ENCODE measurements around the gene USP36. TPM values are rescaled to one million over a fixed set of nuclear protein-coding genes. Genes with fewer than 3 reads are reported as not detected.

USP36 gene
- total RNA-seq, 1 donor from 2014 or later = 54.1 TPM

DNA sequence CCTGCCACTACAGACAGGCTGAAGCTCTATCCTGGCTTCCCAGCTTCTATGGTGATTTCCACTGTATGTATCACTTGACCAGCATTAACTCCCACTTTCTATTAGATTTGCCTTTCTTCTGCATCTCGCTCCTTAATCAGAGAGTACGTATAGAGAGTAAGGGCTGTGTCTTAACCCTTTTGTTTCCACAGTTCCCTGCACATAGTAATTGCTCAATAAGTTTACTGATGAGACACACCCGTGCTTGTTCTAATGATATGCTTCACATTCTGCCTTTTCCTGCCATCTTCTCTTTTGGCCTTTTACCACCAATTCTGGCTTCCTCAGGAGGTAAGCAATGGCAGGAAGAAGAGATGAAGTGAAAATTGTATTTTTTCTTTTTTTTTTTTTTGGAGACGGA lies 20.6 kb upstream of the USP36 start:
- peaks cover 12% of the 10 kb centered on the region for H3K36me3 Mint-ChIP-seq (ENCODE audit: insufficient read depth)

DNA sequence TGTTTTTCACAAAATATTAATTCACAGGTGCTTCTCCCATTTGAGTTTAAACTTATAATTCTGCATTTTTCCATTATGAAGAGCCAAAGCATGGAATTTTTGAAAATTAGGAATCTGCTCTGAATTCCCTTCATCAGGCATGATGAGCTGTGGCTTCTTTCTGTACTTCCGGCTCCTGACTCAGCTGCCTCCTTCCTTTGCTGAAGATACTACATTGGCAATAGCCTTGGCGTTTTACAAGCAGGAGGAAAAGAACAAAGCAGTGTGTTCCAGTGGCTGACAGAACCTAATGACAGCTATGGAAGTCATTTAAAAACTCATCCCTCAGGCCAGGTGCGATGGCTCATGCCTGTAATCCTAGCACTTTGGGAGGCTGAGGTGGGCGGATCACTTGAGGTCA lies 18.4 kb upstream of the USP36 start:
- no peak for DNase-seq (ENCODE audit: low spot score, unreplicated experiment)
- no peak overlapping the region for H3K27ac Mint-ChIP-seq
- no peak overlapping the region for H3K4me3 Mint-ChIP-seq (ENCODE audit: low read depth)
- TF ChIP-seq, protein P1, sequence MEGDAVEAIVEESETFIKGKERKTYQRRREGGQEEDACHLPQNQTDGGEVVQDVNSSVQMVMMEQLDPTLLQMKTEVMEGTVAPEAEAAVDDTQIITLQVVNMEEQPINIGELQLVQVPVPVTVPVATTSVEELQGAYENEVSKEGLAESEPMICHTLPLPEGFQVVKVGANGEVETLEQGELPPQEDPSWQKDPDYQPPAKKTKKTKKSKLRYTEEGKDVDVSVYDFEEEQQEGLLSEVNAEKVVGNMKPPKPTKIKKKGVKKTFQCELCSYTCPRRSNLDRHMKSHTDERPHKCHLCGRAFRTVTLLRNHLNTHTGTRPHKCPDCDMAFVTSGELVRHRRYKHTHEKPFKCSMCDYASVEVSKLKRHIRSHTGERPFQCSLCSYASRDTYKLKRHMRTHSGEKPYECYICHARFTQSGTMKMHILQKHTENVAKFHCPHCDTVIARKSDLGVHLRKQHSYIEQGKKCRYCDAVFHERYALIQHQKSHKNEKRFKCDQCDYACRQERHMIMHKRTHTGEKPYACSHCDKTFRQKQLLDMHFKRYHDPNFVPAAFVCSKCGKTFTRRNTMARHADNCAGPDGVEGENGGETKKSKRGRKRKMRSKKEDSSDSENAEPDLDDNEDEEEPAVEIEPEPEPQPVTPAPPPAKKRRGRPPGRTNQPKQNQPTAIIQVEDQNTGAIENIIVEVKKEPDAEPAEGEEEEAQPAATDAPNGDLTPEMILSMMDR (IDR thresholded peaks at IDR 0.05; ENCODE audit: unreplicated experiment) = no peak
- no peaks in the 10 kb centered on the region for H3K27me3 Mint-ChIP-seq
- peaks cover 12% of the 10 kb centered on the region for H3K36me3 Mint-ChIP-seq (ENCODE audit: insufficient read depth)
- no peaks in the 10 kb centered on the region for H3K9me3 Mint-ChIP-seq (ENCODE audit: low read depth)
- H3K4me1 Mint-ChIP-seq (ENCODE audit: low read depth) = no peaks in the 10 kb centered on the region

More for the DNA sequence above, 20.6 kb upstream of the USP36 start:
- no peak overlapping the region for H3K27ac Mint-ChIP-seq
- H3K27me3 Mint-ChIP-seq = no peaks in the 10 kb centered on the region
- H3K4me3 Mint-ChIP-seq (ENCODE audit: low read depth) = no peak overlapping the region
- H3K4me1 Mint-ChIP-seq (ENCODE audit: low read depth) = no peaks in the 10 kb centered on the region
- TF ChIP-seq, protein P1 (IDR thresholded peaks at IDR 0.05; ENCODE audit: unreplicated experiment) = no peak
- no peaks in the 10 kb centered on the region for H3K9me3 Mint-ChIP-seq (ENCODE audit: low read depth)
- DNase-seq (ENCODE audit: low spot score, unreplicated experiment) = no peak

DNA sequence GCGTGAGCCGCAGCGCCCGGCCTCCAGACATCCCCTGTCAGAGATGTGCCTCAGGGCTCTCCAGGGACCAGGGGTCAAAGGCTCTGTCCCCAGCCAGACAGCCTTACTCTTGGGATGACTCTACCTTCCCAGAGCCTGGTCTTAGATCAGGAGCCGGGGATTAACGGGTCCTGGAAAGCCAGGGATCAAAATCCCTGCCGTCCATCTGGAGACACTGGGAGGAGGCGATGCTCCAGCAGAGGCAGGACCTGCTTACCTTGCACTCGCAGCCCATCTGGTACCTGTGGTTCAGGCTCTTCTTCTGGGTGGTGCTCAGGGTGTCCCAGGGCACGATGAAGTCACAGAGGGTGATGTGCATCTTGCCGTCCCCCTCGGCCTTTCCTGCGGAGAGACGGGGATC lies 16.7 kb upstream of the USP36 start:
- H3K27ac Mint-ChIP-seq = no peak overlapping the region
- DNase-seq (ENCODE audit: low spot score, unreplicated experiment) = no peak
- H3K27me3 Mint-ChIP-seq = no peaks in the 10 kb centered on the region
- H3K4me3 Mint-ChIP-seq (ENCODE audit: low read depth) = no peak overlapping the region
- no peaks in the 10 kb centered on the region for H3K4me1 Mint-ChIP-seq (ENCODE audit: low read depth)
- H3K9me3 Mint-ChIP-seq (ENCODE audit: low read depth) = no peaks in the 10 kb centered on the region
- H3K36me3 Mint-ChIP-seq (ENCODE audit: insufficient read depth) = peaks cover 7% of the 10 kb centered on the region
- TF ChIP-seq, protein P1 (IDR thresholded peaks at IDR 0.05; ENCODE audit: unreplicated experiment) = no peak

DNA sequence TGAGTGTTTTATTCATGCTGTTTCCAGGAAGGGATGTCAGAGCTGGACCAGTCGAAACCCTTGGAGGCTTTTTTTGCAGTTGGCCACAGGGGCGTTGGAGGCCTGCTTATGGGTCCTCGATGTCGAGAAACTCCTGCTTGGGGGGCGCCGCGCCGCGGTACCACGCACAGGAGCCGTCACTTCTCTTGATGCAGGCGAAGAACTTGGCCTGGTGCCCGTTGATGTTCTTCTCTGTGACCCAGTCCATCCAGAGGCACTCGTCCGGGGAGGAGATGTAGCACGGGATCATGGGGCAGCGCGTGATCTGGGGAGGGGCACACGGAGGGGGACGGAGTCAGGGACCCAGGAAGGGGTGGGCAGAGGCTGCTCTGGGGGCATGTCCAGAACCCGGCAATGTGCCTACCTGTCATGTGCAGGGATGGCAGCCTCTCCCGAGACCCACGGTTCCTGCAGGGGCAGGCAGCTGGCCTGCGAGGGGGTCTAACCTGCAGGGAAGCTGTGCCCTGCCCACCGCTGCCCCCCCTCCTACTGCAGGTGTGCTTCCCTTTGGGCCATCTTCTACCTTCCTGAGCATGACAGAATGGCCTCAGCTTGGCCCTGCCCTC lies 15.0 kb upstream of the USP36 start:
- Mint-ChIP-seq H3K9me3 (ENCODE audit: low read depth) (no peaks in the 10 kb centered on the region), H3K36me3 (ENCODE audit: insufficient read depth) (peaks cover 4% of the 10 kb centered on the region), H3K4me3 (ENCODE audit: low read depth) (no peak overlapping the region), H3K4me1 (ENCODE audit: low read depth) (no peaks in the 10 kb centered on the region), H3K27me3 (no peaks in the 10 kb centered on the region), H3K27ac (no peak overlapping the region)
- no peak for DNase-seq (ENCODE audit: low spot score, unreplicated experiment)
- TF ChIP-seq, protein P1 (IDR thresholded peaks at IDR 0.05; ENCODE audit: unreplicated experiment) = no peak

DNA sequence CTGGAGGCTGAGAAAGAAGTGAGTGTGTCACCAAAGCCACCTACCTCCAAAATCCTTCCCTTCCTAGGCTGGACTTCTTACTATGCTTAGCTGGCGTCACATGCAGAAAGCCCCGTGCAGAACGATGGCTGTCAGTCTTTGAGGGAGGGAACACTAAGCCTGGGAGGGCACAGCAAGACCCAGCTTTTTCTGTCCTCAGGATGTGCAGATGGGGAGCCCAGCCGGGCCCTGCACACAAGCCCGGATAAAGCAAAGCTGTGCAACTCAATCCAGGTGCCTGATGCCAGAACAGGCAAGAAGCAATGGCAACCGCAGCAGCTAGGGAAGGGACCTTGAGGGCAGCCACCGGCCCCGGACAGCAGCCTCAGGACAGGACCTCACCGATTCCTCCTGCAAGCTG lies 13.9 kb upstream of the USP36 start:
- H3K36me3 Mint-ChIP-seq (ENCODE audit: insufficient read depth) = peaks cover 3% of the 10 kb centered on the region
- no peaks in the 10 kb centered on the region for H3K4me1 Mint-ChIP-seq (ENCODE audit: low read depth)
- no peak overlapping the region for H3K27ac Mint-ChIP-seq
- no peak for DNase-seq (ENCODE audit: low spot score, unreplicated experiment)
- TF ChIP-seq, protein P1 (IDR thresholded peaks at IDR 0.05; ENCODE audit: unreplicated experiment) = no peak
- H3K9me3 Mint-ChIP-seq (ENCODE audit: low read depth) = no peaks in the 10 kb centered on the region
- H3K4me3 Mint-ChIP-seq (ENCODE audit: low read depth) = no peak overlapping the region
- H3K27me3 Mint-ChIP-seq = no peaks in the 10 kb centered on the region
